ENCODE results near the gene BRAT1. TPM values are rescaled to one million over a fixed set of nuclear protein-coding genes. Genes with fewer than 3 reads are reported as not detected.
A peak's percentile ranks its signal among the peaks of the same experiment; 100 is the strongest.

BRAT1 gene
- total and polyA plus RNA-seq, 8 donors = 16.3 to 119 (median 27.4) TPM

- no peaks in the 10 kb centered on the region for H3K36me3 ChIP-seq
- H3K4me3 ChIP-seq = no peak overlapping the region
- H3K27ac ChIP-seq = no peak overlapping the region
- WGBS, 5 donors = 85 to 95% (median 88%) methylated on average over 6 to 7 of the region's 7 CpGs
- intact Hi-C loops (cut with DNase I; ENCODE audit: low total_unique reads) = no loop called here
- DNase-seq = no peak
- H3K4me1 ChIP-seq = peaks cover 0 to 17% (median 8%) of the 10 kb centered on the region in 4 donors
- TF ChIP-seq CTCF (IDR thresholded peaks at IDR 0.05) (no peak), POLR2A (IDR thresholded peaks at IDR 0.05) (no peak), POLR2AphosphoS5 (IDR thresholded peaks at IDR 0.05) (no peak), EP300 (IDR thresholded peaks at IDR 0.05) (no peak)
- peaks cover 0 to 52% (median 4%) of the 10 kb centered on the region in 3 donors for H3K27me3 ChIP-seq
- no peaks in the 10 kb centered on the region for H3K9me3 ChIP-seq
These were observed 56.1 kb downstream of the BRAT1 start for GRCh38 chr7:2499181-2499580.

DNA sequence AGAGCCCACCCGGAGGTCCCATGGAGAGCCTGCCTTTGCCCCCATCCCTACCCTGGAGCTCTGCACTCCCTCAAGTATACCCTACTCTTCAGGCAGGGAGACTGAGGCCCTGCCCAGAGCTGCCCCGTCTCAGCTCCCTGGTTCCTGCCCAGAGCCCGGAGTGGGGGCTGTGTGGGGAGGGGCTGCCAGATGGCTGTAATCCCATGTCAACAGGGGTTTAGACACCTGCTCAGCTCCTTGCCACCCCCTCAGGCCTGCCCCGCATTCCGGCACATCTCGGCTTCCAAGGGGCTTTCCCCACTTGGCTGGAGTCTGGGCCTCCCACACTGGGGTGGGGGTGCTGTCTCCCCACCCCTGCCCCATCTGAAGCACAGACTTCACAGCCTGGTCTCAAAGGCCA is 56.6 kb downstream of the BRAT1 start:
- no peak for DNase-seq
- peaks cover 0 to 55% (median 4%) of the 10 kb centered on the region in 3 donors for H3K27me3 ChIP-seq

DNA sequence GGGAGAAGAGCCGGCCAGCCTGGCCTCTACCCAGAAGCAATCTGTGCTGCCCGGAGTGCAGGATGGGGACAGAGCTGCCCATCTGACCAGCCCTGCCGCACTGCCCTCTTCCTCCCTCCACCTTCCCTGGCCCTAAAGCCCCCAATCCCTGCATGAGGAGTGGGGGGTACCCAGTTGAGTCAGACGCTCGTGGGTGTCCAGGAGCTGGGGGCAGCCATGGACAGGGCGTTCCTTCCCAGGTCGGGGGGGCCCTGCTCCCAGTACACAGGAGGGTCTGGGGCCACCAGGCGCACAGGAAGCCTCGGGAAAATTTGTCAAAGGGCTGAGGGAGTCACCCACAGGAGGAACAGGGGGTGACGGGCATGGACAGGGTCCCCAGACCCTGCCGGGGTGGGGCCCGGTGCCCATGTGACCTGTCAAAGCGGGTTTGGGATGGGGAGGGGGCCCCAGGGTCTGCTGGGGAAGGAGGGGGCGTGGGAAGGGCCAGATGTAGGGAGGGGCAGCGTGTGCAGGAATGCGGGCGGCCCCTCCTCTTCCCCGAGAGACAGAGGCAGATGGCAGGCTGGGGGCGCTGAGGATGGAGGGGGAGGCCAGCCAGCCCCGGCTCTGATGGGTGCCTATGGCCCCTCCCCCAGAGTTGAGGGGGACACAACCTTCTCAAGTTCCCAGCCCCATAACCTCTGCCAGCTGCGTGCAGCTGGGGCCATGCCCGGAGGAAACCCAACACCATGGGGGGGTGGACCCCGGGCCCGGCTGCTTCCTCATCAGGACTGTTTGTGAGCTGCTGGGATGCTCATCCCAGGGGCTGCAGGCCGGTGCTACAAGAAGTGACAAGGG is 57.6 kb downstream of the BRAT1 start:
- TF ChIP-seq POLR2AphosphoS5 (IDR thresholded peaks at IDR 0.05) = no peak
- no peak for TF ChIP-seq EP300 (IDR thresholded peaks at IDR 0.05)
- no peak for TF ChIP-seq CTCF (IDR thresholded peaks at IDR 0.05)

More for the DNA sequence above, 56.6 kb downstream of the BRAT1 start:
- Histone ChIP-seq H3K27ac (no peak overlapping the region), H3K4me1 (peaks cover 0 to 22% (median 12%) of the 10 kb centered on the region in 4 donors), H3K9me3 (no peaks in the 10 kb centered on the region), H3K36me3 (no peaks in the 10 kb centered on the region), H3K4me3 (no peak overlapping the region)
- WGBS, 5 donors = 60 to 87% (median 76%) methylated on average over 3 to 6 of the region's 6 CpGs
- intact Hi-C loops (cut with DNase I; ENCODE audit: low total_unique reads) = no loop called here
- TF ChIP-seq EP300 (IDR thresholded peaks at IDR 0.05) (no peak), CTCF (IDR thresholded peaks at IDR 0.05) (no peak), POLR2AphosphoS5 (IDR thresholded peaks at IDR 0.05) (no peak), POLR2A (IDR thresholded peaks at IDR 0.05) (no peak)

DNA sequence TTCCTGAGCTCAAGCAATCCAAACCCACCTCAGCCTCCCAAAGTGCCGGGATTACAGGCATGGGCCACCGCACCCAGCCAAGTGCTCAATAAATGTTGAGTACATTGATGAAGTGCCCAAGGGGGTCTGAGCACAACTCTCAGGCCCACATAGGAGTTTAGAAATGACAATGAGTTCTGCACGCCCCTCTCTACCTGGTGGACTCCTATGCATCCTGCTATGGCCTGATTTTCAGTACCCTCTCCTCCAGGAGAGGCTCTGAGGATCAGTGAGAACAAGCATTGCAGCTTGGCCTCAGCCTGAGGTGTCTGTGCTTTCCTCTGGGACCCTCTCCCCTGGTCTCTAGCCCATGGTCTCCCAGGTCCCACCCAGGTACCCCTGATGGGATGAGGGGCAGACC is 58.3 kb downstream of the BRAT1 start:
- Histone ChIP-seq H3K27me3 (peaks cover 0 to 55% (median 4%) of the 10 kb centered on the region in 3 donors), H3K4me1 (peaks cover 0 to 30% (median 20%) of the 10 kb centered on the region in 4 donors), H3K4me3 (no peak overlapping the region), H3K9me3 (no peaks in the 10 kb centered on the region), H3K36me3 (no peaks in the 10 kb centered on the region), H3K27ac (no peak overlapping the region)
- no peak for DNase-seq
- intact Hi-C loops (cut with DNase I; ENCODE audit: low total_unique reads) = no loop called here
- TF ChIP-seq POLR2A (IDR thresholded peaks at IDR 0.05) = no peak
- no peak for TF ChIP-seq CTCF (IDR thresholded peaks at IDR 0.05)
- TF ChIP-seq POLR2AphosphoS5 (IDR thresholded peaks at IDR 0.05) = no peak
- TF ChIP-seq EP300 (IDR thresholded peaks at IDR 0.05) = no peak
- 96 to 100% (median 98%) methylated on average over 3 of the region's 3 CpGs for WGBS, 5 donors

More for the DNA sequence above, 57.6 kb downstream of the BRAT1 start:
- 46 to 64% (median 59%) methylated on average over 16 to 25 of the region's 25 CpGs for WGBS, 5 donors
- Histone ChIP-seq H3K36me3 (no peaks in the 10 kb centered on the region), H3K9me3 (no peaks in the 10 kb centered on the region), H3K27ac (no peak overlapping the region), H3K27me3 (peaks cover 0 to 55% (median 4%) of the 10 kb centered on the region in 3 donors), H3K4me1 (peaks cover 0 to 30% (median 20%) of the 10 kb centered on the region in 4 donors), H3K4me3 (no peak overlapping the region)
- intact Hi-C loops (cut with DNase I; ENCODE audit: low total_unique reads) = no loop called here
- DNase-seq = peak in 1 of 2 donors; percentile 69
